Neural progenitor cell (in vitro differentiated cells): ENCODE measurements around the gene NDUFV3. TPM values are rescaled to one million over a fixed set of nuclear protein-coding genes. Genes with fewer than 3 reads are reported as not detected.

Source experiments
- DNase-seq: peaks from one replicate; pipeline ENCODE4 v3.0.0-alpha.2; 2016; ENCODE audit warnings: low spot score
- H2AFZ ChIP-seq: fragments of 200-600 bp; sonication (generic); replicated peaks from 2 replicates; pipeline ENCODE4 v1.6.1; 2016; ENCODE audit warnings: antibody characterized with exemption
- H3F3A ChIP-seq: fragments of 200-600 bp; sonication (generic); 2 replicates; pipeline ENCODE4 v1.6.1; 2016; ENCODE audit warnings: antibody characterized with exemption, low read depth
- H3K27ac ChIP-seq: fragments of 200-600 bp; sonication (generic); 2 replicates; pipeline ENCODE4 v1.5.1; 2016; ENCODE audit warnings: mild to moderate bottlenecking
- H3K27me3 ChIP-seq: fragments of 200-600 bp; sonication (generic); 2 replicates; pipeline ENCODE4 v1.6.1; 2016; ENCODE audit warnings: mild to moderate bottlenecking, moderate library complexity
- H3K36me3 ChIP-seq: fragments of 200-600 bp; sonication (generic); 2 replicates; pipeline ENCODE4 v1.5.1; 2016
- H3K4me1 ChIP-seq: fragments of 200-600 bp; sonication (generic); 2 replicates; pipeline ENCODE4 v1.6.1; 2016; ENCODE audit warnings: mixed run types
- H3K4me2 ChIP-seq: fragments of 200-600 bp; sonication (generic); 2 replicates; pipeline ENCODE4 v1.6.1; 2016
- H3K4me3 ChIP-seq: fragments of 200-600 bp; sonication (generic); 2 replicates; pipeline ENCODE4 v1.5.1; 2016
- H3K79me2 ChIP-seq: fragments of 200-600 bp; sonication (generic); 2 replicates; pipeline ENCODE4 v1.6.1; 2016; ENCODE audit warnings: low read depth
- H3K9ac ChIP-seq: fragments of 200-600 bp; sonication (generic); 2 replicates; pipeline ENCODE4 v1.6.1; 2016
- H3K9me3 ChIP-seq: fragments of 200-600 bp; sonication (generic); 2 replicates; pipeline ENCODE4 v1.5.1; 2016; ENCODE audit warnings: low read depth
- H4K20me1 ChIP-seq: fragments of 200-600 bp; sonication (generic); 2 replicates; pipeline ENCODE4 v1.6.1; 2016; ENCODE audit warnings: low read depth
- H3K27ac Mint-ChIP-seq: 3 replicates; pipeline ENCODE4 v1.8.0; 2021; ENCODE audit warnings: mixed read lengths
- H3K27me3 Mint-ChIP-seq: 2 replicates; pipeline ENCODE4 v1.8.0; 2022; ENCODE audit warnings: low read depth, mild to moderate bottlenecking, inconsistent platforms, moderate library complexity, mixed read lengths; ENCODE audit not compliant: insufficient read depth
- H3K36me3 Mint-ChIP-seq: 3 replicates; pipeline ENCODE4 v1.8.0; 2021; ENCODE audit warnings: mixed read lengths
- H3K4me1 Mint-ChIP-seq: 3 replicates; pipeline ENCODE4 v1.8.0; 2021; ENCODE audit warnings: mixed read lengths
- H3K4me3 Mint-ChIP-seq: 3 replicates; pipeline ENCODE4 v1.8.0; 2021; ENCODE audit warnings: mild to moderate bottlenecking, moderate library complexity, mixed read lengths
- H3K9me3 Mint-ChIP-seq: 3 replicates; pipeline ENCODE4 v1.8.0; 2020; ENCODE audit warnings: mixed read lengths
- CTCF ChIP-seq: fragments of 200-600 bp; sonication (generic); IDR thresholded peaks from 2 replicates; pipeline ENCODE4 v1.5.1; 2017; ENCODE audit warnings: antibody characterized with exemption, mild to moderate bottlenecking
- EZH2 ChIP-seq: fragments of 200-600 bp; sonication (generic); IDR thresholded peaks from 2 replicates; pipeline ENCODE4 v1.6.1; 2017; ENCODE audit warnings: antibody characterized with exemption, mild to moderate bottlenecking, moderate library complexity
- EZH2phosphoT487 ChIP-seq: fragments of 200-600 bp; sonication (generic); IDR thresholded peaks from 2 replicates; pipeline ENCODE4 v1.6.1; 2017; ENCODE audit warnings: antibody characterized with exemption
- total RNA-seq: library from RNA; depleted of rRNA; stranded (reverse); fragments of >200 nt; gene quantifications from 2 replicates; pipeline ENCODE4 v1.2.3, GENCODE V29; 2015; ENCODE audit warnings: low replicate concordance

Gene NDUFV3
- total RNA-seq, 1 donor from 2014 or later = 16.7 TPM

GRCh38 chr21:42864286-42864685 is 28.8 kb upstream of the NDUFV3 start:
- no peak overlapping the region for H3K9ac ChIP-seq
- H3K27me3 Mint-ChIP-seq = peaks cover 2% of the 10 kb centered on the region
- no peak overlapping the region for H3K4me2 ChIP-seq
- DNase-seq = no peak
- H3K4me1 ChIP-seq = no peaks in the 10 kb centered on the region
- H2AFZ ChIP-seq = no peak overlapping the region
- H3K4me1 Mint-ChIP-seq = no peaks in the 10 kb centered on the region
- peaks cover 12% of the 10 kb centered on the region for H3K36me3 Mint-ChIP-seq
- H4K20me1 ChIP-seq = peaks cover 28% of the 10 kb centered on the region
- peaks cover 51% of the 10 kb centered on the region for H3K79me2 ChIP-seq
- no peaks in the 10 kb centered on the region for H3K9me3 Mint-ChIP-seq
- TF ChIP-seq EZH2 = no peak
- TF ChIP-seq CTCF = no peak
- TF ChIP-seq EZH2phosphoT487 = no peak
- no peak overlapping the region for H3K27ac ChIP-seq
- no peaks in the 10 kb centered on the region for H3K36me3 ChIP-seq
- H3K4me3 Mint-ChIP-seq = no peak overlapping the region
- no peak overlapping the region for H3K4me3 ChIP-seq
- H3K27me3 ChIP-seq = no peaks in the 10 kb centered on the region
- H3K27ac Mint-ChIP-seq = no peak overlapping the region
- H3K9me3 ChIP-seq = no peaks in the 10 kb centered on the region
- H3F3A ChIP-seq = no peaks in the 10 kb centered on the region

- no peak overlapping the region for H2AFZ ChIP-seq
- H3K4me2 ChIP-seq = no peak overlapping the region
- H4K20me1 ChIP-seq = peaks cover 28% of the 10 kb centered on the region
- no peak for DNase-seq
- no peak overlapping the region for H3K27ac ChIP-seq
- TF ChIP-seq EZH2phosphoT487 (no peak), EZH2 (no peak), CTCF (no peak)
- H3K79me2 ChIP-seq = peaks cover 54% of the 10 kb centered on the region
- Mint-ChIP-seq H3K9me3 (no peaks in the 10 kb centered on the region), H3K4me1 (no peaks in the 10 kb centered on the region), H3K27me3 (peaks cover 2% of the 10 kb centered on the region), H3K4me3 (no peak overlapping the region), H3K27ac (no peak overlapping the region), H3K36me3 (peaks cover 12% of the 10 kb centered on the region)
- H3K4me1 ChIP-seq = no peaks in the 10 kb centered on the region
- H3K4me3 ChIP-seq = no peak overlapping the region
- no peaks in the 10 kb centered on the region for H3K36me3 ChIP-seq
- H3K9me3 ChIP-seq = no peaks in the 10 kb centered on the region
- H3F3A ChIP-seq = no peaks in the 10 kb centered on the region
- H3K27me3 ChIP-seq = no peaks in the 10 kb centered on the region
- H3K9ac ChIP-seq = no peak overlapping the region
Observed at GRCh38 chr21:42864815-42865775, 28.0 kb upstream of the NDUFV3 start.

- Mint-ChIP-seq H3K36me3 (peaks cover 11% of the 10 kb centered on the region), H3K9me3 (no peaks in the 10 kb centered on the region), H3K27ac (peak overlapping the region; percentile 91), H3K27me3 (peaks cover 2% of the 10 kb centered on the region), H3K4me1 (no peaks in the 10 kb centered on the region), H3K4me3 (no peak overlapping the region)
- Histone ChIP-seq H3K36me3 (no peaks in the 10 kb centered on the region), H3K27ac (no peak overlapping the region), H3K4me2 (no peak overlapping the region), H3K79me2 (peaks cover 54% of the 10 kb centered on the region), H3K9ac (no peak overlapping the region), H3K27me3 (no peaks in the 10 kb centered on the region), H4K20me1 (peaks cover 28% of the 10 kb centered on the region), H3F3A (no peaks in the 10 kb centered on the region), H3K9me3 (no peaks in the 10 kb centered on the region), H3K4me1 (no peaks in the 10 kb centered on the region), H2AFZ (no peak overlapping the region), H3K4me3 (no peak overlapping the region)
- TF ChIP-seq EZH2 (no peak), CTCF (no peak), EZH2phosphoT487 (no peak)
- DNase-seq = no peak
Observed at GRCh38 chr21:42865776-42866160, 27.3 kb upstream of the NDUFV3 start.
